ENCODE measurements around the gene CASQ2.
"Not testable (repeated sequence)": the region's sequence is repeated elsewhere in the genome, so short reads cannot be mapped to it uniquely, and the experiment has no call there.

The CASQ2 gene

GRCh38 chr1:115768549-115768948 lies at the start of gene CASQ2:
Gene CASQ2, minus strand, starts transcription at chr1:115768714. Its CDS starts 173 bp downstream, at chr1:115768541.
- DNase-seq: no peak

GRCh38 chr1:115815694-115816093 lies 47.2 kb upstream of the CASQ2 start:
- no peak for DNase-seq

- DNase-seq: no peak
These were observed 46.3 kb upstream of the CASQ2 start for GRCh38 chr1:115814685-115815398.

DNA sequence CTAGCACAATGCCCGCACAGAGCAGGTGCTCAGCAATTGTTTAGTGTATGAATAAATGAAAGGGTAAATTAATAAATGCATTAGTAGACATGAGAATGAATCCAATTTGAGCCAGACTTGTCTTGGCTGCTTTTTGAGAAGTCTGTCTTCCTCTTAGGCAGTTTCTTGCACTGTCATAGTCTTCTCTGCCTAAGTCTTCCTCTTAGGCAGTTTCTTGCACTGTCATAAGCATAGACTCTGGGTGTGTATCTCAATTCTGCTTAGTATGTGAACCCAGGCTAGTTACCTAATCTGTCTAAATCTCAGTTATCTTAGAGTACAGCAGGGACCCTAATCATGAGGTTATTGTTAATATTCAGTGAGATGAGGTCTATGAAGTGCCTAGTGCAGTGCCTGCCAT lies 45.2 kb upstream of the CASQ2 start:
- no peak for DNase-seq

- DNase-seq: no peak
These were observed 42.8 kb upstream of the CASQ2 start for GRCh38 chr1:115811140-115811828.

DNA sequence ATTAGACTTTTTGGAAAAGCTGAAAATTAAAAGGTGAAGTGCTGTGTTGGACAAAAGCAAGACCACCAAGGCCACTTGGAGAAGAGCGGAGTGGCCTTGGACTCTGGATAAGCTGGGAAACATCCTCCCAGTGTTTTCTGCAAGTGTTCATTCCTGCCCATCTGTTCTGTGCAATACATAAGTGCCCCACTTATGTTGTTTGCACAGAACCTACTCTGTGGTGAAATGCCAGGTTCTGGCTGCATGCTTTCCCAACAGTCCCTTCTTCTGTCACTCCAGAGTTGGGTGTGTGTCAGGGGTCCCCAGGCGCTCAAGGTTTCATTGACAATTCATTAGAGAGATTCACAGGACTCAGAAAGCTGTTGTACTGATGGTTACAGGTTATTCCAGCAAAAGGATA lies 42.1 kb upstream of the CASQ2 start:
- no peak for DNase-seq

DNA sequence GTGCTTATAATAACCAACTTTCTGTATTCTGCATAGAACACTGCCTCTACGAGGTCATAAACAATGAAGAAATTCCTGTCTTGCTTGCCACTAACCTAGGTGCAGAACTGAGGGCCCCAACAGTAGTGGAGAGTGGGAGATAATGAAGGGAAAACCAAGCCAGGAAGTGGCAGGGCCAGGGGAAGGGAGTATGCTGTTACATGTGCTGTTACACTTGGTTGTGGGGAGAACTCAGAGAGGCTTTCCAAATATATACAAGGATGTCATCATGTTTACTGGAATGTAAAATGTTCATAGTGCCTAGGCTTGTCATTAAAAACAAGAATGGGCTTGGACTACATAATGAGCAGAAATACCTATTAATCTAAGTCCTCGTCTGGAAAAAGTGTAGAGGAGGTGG lies 41.3 kb upstream of the CASQ2 start:
- DNase-seq: no peak

DNA sequence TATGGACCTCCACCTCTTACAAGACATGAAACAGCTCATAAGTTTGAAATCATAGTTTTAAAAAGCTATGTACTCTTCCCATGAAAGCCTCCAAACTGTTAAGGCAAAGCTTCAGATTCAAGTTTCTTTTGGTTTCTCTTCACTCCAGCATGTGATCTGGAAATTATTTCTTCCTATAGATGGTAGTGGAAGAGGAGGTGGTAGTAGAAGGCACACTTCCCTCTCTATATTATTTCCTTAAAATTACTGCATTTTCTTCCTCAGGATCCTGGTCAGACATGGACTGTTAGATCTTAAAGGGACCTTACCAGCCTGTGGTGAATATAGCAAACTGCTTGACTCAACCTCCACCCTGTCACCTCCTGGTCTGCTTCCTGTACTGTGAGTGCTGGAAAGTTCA lies 40.6 kb upstream of the CASQ2 start:
- DNase-seq: no peak

DNA sequence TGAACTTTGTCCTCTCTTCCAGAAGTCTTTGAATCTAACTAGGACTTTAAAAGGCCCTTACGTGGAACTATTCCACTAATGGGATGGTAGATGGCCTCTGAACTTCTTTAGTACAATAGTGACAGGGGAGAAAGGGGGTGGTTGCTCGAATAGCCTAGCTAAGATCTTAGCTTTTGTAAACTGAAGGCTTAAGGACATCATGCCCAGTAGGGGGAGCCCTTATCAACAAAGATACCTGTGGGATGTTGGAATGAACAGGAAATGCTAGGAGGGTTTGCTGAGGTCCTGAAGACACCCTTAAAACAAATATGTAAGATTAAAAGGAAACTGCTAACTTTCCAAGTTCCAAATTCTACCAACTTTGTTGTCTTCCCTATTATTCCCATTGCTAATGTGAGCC lies 39.2 kb upstream of the CASQ2 start:
- peak; percentile 60 for DNase-seq

- DNase-seq: no peak
These were observed 37.1 kb upstream of the CASQ2 start for GRCh38 chr1:115805597-115805996.

- DNase-seq: no peak
These were observed 33.9 kb upstream of the CASQ2 start for GRCh38 chr1:115802416-115802815.

DNA sequence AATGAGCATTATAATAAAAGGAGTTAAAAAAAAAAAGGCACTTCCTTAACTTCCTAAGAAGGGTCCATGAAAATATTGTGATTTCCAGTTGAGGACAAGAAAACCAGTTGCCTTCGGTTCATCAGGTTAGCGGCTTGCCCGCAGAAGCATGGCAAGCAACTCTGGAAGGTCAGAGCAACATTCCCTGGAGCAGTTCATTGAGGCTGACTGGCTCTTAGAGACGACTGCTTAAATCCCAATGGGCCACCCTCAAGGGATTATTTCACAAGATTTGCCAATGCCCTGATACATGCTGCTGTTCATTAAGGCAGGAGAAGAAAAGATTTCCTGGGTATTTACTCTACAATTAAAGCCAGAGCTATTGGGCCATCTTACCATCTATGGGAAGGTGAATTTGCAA lies 29.0 kb upstream of the CASQ2 start:
- DNase-seq: no peak

- no peak for DNase-seq
These were observed 28.4 kb upstream of the CASQ2 start for GRCh38 chr1:115796897-115797296.

GRCh38 chr1:115796036-115796435 lies 27.5 kb upstream of the CASQ2 start:
- no peak for DNase-seq

DNA sequence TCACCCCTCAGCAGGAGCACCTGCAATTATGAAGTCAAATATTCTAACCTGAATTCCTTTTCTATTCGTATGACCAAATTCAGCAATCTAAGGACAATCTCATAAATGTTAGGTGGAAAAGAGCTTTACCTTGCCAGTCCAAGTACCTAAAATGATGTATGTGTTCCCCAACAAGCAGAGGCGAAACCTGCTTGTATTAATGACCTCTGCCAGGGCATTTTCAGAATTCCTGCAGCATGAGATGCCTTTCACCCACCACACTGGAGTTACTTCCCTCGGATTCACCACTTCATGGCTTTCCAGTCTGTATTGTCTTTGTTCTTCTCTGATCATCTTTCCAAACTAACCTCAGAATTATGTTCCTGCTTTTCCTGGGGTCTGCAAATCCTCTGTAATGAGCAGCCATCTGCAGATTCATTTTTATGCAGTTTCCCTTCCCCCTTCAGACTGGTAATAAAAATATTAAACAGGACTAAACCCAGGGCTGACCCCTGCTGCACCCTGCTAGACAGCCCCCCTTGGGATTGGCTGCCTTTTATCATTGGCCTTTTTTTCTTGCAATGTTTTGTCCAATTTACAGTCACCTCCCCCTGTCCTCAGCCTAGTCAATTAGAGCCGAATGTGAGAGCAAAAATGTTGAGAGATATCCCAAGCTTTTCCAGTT lies 26.6 kb upstream of the CASQ2 start:
- DNase-seq: no peak

- no peak for DNase-seq
These were observed 24.6 kb upstream of the CASQ2 start for GRCh38 chr1:115793162-115793561.

- no peak for DNase-seq
These were observed 23.3 kb upstream of the CASQ2 start for GRCh38 chr1:115791816-115792215.

- DNase-seq: no peak
These were observed 22.3 kb upstream of the CASQ2 start for GRCh38 chr1:115790846-115791245.

DNA sequence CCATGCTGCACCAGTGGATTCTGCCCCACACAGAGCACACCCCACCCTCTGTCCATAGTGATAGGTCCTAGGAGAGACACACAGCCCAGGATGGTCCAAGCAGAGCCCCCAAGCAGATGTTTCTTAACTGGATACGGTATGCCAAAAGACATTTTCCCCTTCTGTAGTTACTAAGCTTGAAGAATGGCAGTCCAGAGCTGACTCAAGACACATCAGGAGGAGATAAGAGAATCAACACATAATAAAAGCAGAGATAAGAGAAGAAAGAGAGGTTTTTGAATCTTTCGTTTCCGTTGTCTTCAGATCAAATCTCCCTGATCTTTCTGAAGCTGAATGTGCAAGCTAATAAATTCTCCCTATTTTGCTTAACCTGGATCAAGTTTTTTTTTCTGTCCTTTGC lies 21.8 kb upstream of the CASQ2 start:
- DNase-seq: no peak

DNA sequence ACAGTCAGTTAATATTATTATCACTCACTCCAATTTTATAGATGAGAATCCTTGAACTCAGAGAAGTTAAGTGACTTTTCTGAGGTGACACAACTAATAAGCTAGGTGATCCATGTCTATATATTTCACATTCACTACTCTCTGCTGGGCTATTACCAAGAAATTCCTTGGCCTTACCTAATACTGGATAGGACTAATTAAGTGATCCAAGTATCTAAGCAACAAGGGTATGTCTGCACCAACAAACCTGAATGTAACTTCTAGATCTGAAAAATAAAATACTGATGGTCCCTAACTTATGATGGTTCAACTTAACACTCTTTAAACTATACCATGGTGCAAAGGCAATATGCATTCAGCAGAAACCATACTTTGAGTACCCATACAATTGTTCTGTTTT lies 14.8 kb upstream of the CASQ2 start:
- DNase-seq: no peak

DNA sequence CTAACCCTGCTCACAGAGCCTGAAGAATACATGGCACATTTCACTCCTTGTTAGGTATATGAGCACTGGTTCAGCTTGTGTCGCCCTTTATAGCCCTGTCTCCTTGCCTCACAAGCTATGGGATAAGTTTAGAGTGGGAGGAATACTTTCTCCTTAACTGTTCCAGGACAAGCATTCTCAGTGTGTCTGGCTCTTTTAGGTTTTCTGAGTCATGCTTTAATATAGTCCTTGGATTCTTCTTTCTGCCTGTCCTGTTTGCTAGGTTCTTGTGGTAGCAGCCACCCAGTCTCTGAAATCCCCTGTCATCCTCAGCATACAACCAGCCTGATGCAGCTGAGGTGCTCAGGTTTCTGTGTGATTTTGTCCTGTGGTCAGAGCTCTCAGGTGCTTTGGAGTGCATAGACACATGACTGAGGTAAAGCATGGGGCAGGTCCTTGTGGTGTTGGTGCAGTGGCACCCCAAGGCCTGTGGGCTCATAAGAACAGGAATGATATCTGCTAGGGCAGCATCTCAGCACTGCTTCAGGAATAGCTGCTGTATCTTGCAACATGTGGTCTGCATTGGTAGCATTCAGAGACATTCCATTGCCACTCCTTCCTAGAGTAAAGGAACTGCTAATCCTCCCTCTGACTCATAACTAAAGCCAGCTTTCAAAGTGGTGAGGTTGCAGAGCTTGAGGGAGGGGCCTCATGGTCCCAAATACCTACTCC lies 14.2 kb upstream of the CASQ2 start:
- no peak for DNase-seq

DNA sequence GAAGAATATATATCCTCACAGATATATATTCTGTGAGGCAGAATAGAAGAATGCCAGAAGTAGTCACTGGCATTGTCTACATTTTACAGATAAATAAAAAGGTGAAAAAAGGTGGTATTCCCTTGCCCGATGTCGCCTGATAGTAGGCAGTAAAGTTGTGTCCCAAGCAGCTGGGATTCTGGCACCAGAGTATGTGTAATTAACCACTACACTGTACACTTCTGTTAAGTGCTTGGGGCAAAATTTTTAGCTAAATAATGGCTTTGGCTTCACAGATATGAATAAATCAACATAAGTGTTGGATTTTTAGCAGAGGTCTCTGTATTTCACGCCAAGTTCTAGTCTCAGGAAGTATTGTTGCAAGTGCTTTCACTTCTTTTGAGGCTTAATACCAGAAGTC lies 13.3 kb upstream of the CASQ2 start:
- no peak for DNase-seq

GRCh38 chr1:115781343-115781742 lies 12.8 kb upstream of the CASQ2 start:
- DNase-seq: no peak

DNA sequence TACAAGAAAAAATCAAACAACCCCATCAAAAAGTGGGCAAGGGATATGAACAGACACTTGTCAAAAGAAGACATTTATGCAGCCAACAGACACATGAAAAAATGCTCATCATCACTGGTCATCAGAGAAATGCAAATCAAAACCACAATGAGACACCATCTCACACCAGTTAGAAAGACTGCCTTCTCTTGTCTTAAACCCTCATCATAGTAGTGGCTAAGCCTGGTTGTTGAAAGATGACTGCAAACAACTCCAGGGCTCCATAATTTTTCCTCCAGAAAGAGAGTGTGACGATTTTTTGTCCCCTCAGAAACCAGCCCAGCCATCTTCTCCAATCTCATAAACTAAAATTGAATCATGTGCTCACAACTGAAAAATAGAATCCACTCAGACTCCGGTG lies 12.1 kb upstream of the CASQ2 start:
- not testable (repeated sequence) for DNase-seq

All from COR-L47 (cell line).